Activated CD4-positive, CD25-positive, alpha-beta regulatory T cell treated with anti-CD3 and anti-CD28 coated beads, Interleukin-2, amount 50 U/mL, for 16 hours (primary cell): ENCODE measurements around the gene GGTLC2.
"Not testable (repeated sequence)": the region's sequence is repeated elsewhere in the genome, so short reads cannot be mapped to it uniquely, and the experiment has no call there.

Experiments
- DNase-seq: peaks from one replicate; pipeline ENCODE4 v3.0.0-alpha.2; 2020; ENCODE audit warnings: low read depth, low spot score

The GGTLC2 gene

GRCh38 chr22:22644314-22644713, at the start of gene GGTLC2:
Gene GGTLC2, plus strand, starts transcription at chr22:22644614. Its CDS starts 1,732 bp downstream, at chr22:22646346.
- DNase-seq = not testable (repeated sequence)

- DNase-seq = no peak
Measured at GRCh38 chr22:22595001-22595835, 49.2 kb upstream of the GGTLC2 start.

GRCh38 chr22:22598144-22598543, 46.3 kb upstream of the GGTLC2 start:
- no peak for DNase-seq

- DNase-seq = no peak
Measured at GRCh38 chr22:22599248-22599647, 45.2 kb upstream of the GGTLC2 start.

- no peak for DNase-seq
Measured at GRCh38 chr22:22600531-22601261, 43.7 kb upstream of the GGTLC2 start.

- no peak for DNase-seq
Measured at GRCh38 chr22:22603470-22603947, 40.9 kb upstream of the GGTLC2 start.

GRCh38 chr22:22604326-22605073, 39.9 kb upstream of the GGTLC2 start:
- DNase-seq = no peak

- no peak for DNase-seq
Measured at GRCh38 chr22:22605074-22605404, 39.4 kb upstream of the GGTLC2 start.

- DNase-seq = not testable (repeated sequence)
Measured at GRCh38 chr22:22608022-22608421, 36.4 kb upstream of the GGTLC2 start.

GRCh38 chr22:22609291-22609690, 35.1 kb upstream of the GGTLC2 start:
- no peak for DNase-seq

GRCh38 chr22:22612516-22612915, 31.9 kb upstream of the GGTLC2 start:
- no peak for DNase-seq

GRCh38 chr22:22614065-22614464, 30.3 kb upstream of the GGTLC2 start:
- no peak for DNase-seq

GRCh38 chr22:22616636-22617035, 27.8 kb upstream of the GGTLC2 start:
- DNase-seq = no peak

GRCh38 chr22:22618448-22618847, 26.0 kb upstream of the GGTLC2 start:
- no peak for DNase-seq

GRCh38 chr22:22618923-22619322, 25.5 kb upstream of the GGTLC2 start:
- no peak for DNase-seq

- DNase-seq = no peak
Measured at GRCh38 chr22:22619765-22620414, 24.5 kb upstream of the GGTLC2 start.

GRCh38 chr22:22628546-22629495, 15.6 kb upstream of the GGTLC2 start:
- not testable (repeated sequence) for DNase-seq

GRCh38 chr22:22631223-22631652, 13.2 kb upstream of the GGTLC2 start:
- DNase-seq = not testable (repeated sequence)

- not testable (repeated sequence) for DNase-seq
Measured at GRCh38 chr22:22632226-22632625, 12.2 kb upstream of the GGTLC2 start.

GRCh38 chr22:22633533-22633932, 10.9 kb upstream of the GGTLC2 start:
- DNase-seq = not testable (repeated sequence)
